ENCODE results near the gene LILRB2. TPM values are rescaled to one million over a fixed set of nuclear protein-coding genes. Genes with fewer than 3 reads are reported as not detected.

Gene LILRB2
- not detected in 2 replicates for total RNA-seq

DNA sequence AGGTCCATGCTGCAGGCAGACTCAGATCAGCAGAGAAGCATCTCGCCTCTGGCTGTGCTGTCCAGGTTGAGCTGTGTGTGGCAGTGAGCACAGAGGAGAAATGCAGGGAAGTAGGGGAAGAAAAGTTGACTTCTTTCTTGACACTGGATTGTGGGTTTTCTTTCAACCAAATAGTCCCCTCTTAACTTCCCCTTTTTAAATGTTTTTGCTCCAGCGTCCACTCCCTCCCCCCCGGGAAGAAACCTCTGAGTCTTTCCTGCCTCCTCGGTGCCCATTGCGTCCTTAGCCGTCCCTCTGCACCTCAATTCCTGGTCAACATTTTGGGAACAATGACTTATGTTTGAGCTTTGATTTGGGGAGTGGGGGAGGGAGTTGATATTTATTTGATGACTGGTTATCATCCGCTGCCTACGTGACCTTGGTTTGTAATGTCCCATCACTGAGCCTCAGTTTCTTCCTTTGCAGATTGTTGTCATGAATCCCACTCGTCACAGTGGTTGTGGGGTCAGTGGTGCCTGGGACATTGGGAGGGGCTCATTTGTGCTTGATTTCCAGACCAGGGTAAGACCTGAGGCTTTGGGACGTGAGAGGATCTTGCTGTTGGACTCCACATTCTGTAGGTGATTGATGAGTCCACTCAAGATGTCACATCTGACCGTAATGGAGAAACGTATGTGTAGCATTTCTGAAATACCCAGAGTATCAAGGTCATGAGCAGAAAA is at the start of gene LILRB2:
LILRB2 (minus strand) TSS at position 104 of the 722 bp plus-strand sequence. CDS start 614 bp downstream, outside the sequence.

DNA sequence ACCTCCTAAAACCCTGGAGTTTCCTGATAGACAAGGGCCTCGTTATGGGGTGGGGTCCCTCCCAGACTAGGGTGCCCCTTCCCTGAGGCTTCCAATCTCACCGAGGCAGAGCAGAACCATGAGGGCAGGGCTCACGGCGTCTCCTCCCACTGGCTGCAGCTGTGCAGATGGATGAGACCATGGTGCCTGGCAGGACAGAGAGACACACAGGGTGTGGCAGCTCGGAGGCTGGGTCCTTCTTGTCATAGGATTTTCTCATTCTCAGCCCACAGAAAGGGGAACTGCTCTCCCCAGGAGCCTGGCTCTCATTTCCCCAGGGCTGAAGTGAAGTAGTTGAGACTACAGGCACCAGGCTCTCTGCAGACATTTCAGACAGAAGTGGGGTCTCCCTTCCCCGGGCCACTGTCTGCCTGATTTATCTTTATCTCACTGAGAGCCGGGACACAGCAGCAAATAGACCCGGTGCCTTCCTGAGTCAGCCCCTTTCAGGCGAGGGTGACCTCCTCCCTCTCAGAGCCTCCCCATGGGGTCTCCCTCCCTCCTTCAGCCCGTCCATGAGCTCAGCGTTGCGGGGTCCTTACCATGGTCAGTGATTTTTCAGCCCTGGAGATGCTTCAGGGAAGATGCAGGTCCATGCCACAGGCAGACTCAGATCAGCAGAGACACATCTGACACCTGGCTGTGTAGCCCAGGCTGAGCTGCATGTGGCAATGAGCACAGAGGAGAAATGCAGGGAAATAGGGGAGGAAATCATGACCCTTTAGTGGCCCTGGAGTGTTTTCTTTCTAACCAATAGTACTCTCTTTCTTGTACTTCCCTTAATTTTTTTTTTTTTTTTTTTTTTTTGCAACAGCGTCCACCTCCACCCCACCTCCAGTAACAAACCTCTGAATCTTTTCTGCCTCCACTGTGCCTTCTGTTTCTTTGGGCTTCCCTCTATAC is 31.8 kb upstream of the LILRB2 start, which contains the start of gene LILRA5:
LILRA5 (minus strand) TSS at position 731 of the 942 bp plus-strand sequence; CDS start at position 584, 147 bp downstream.

DNA sequence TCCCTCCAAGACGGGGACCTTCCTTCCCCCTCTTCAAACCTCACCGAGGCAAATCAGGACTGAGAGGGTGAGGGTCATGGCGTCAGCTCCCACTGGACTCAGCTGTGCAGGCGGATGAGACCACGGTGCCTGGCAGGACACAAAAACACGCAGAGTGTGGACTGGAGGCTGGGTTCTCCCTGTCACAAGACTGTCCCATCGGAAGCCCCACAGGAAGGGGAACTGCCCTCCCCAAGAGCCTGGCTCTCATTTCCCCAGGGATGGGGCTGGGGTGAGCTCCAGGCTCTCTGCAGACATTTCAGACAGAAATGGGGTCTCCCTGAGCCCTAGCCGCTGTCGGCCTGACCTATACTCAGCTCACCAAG is 23.8 kb downstream of the LILRB2 start, which contains the start of gene LILRB5:
LILRB5 (minus strand) TSS at position 158 of the 365 bp plus-strand sequence; CDS start at position 78, 80 bp downstream.

DNA sequence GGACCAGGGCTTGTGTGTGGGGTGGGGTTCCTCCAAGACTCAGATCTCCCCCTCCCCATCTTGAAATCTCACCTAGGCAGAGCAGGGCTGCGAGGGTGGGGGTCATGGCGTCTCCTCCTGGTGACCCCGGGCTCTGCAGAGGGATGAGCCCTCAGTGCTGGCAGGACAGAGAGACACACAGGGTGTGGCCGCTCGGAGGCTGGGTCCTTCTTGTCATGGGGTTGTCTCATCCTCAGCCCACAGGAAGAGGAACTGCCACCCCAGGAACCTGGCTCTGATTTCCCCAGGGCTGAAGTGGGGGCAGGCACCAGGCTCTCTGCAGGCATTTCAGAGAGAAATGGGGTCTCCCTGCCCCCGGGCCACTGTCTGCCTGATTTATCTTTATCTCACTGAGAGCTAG is 38.3 kb downstream of the LILRB2 start, which contains the start of gene LILRA6:
LILRA6 (minus strand) TSS at position 145 of the 400 bp plus-strand sequence.

Other genes with a start within 250 kb of the LILRB2 start
- not detected in 2 replicates for gene VSTM1, start 217.2 kb downstream of the LILRB2 start, total RNA-seq
- gene TARM1, start 199.7 kb downstream of the LILRB2 start, total RNA-seq = not detected in 2 replicates
- gene OSCAR, start 180.3 kb downstream of the LILRB2 start, total RNA-seq = 0.35 and 2.3 TPM in 2 replicates
- 15.9 and 35.4 TPM in 2 replicates for gene NDUFA3, start 178.3 kb downstream of the LILRB2 start, total RNA-seq
- gene TFPT, start 165.5 kb downstream of the LILRB2 start, total RNA-seq = 14.1 and 20.3 TPM in 2 replicates
- 43.7 and 43.9 TPM in 2 replicates for gene PRPF31, start 165.4 kb downstream of the LILRB2 start, total RNA-seq
- gene CNOT3, start 143.3 kb downstream of the LILRB2 start, total RNA-seq = 10.7 and 18.0 TPM in 2 replicates
- 6.3 and 7.8 TPM in 2 replicates for gene LENG1, start 121.4 kb downstream of the LILRB2 start, total RNA-seq
- 0.47 and 1.3 TPM in 2 replicates for gene TMC4, start 108.0 kb downstream of the LILRB2 start, total RNA-seq
- gene MBOAT7, start 91.5 kb downstream of the LILRB2 start, total RNA-seq = 64.2 and 66.3 TPM in 2 replicates
- 114 and 119 TPM in 2 replicates for gene TSEN34, start 89.8 kb downstream of the LILRB2 start, total RNA-seq
- gene RPS9, start 80.3 kb downstream of the LILRB2 start, total RNA-seq = 2,453 and 3,108 TPM in 2 replicates
- not detected in 2 replicates for gene LILRB3, start 58.1 kb downstream of the LILRB2 start, total RNA-seq
- not detected in 2 replicates for gene LILRA6, start 38.3 kb downstream of the LILRB2 start, total RNA-seq
- not detected in 2 replicates for gene LILRB5, start 23.8 kb downstream of the LILRB2 start, total RNA-seq
- gene LILRA5, start 32.1 kb upstream of the LILRB2 start, total RNA-seq = not detected in 2 replicates
- not detected in 2 replicates for gene LILRA4, start 58.1 kb upstream of the LILRB2 start, total RNA-seq
- gene LAIR1, start 83.8 kb upstream of the LILRB2 start, total RNA-seq = not detected in 2 replicates
- 0.23 TPM in 1 of 2 replicates, not detected in the other for gene TTYH1, start 134.4 kb upstream of the LILRB2 start, total RNA-seq
- gene LENG8, start 168.1 kb upstream of the LILRB2 start, total RNA-seq = 32.9 and 46.9 TPM in 2 replicates
- 10.2 and 11.6 TPM in 2 replicates for gene LENG9, start 182.7 kb upstream of the LILRB2 start, total RNA-seq
- gene CDC42EP5, start 192.2 kb upstream of the LILRB2 start, total RNA-seq = 89.0 and 101 TPM in 2 replicates
- not detected in 2 replicates for gene LAIR2, start 221.7 kb upstream of the LILRB2 start, total RNA-seq